Loucy (cell line): ENCODE data around the gene RNF157.

ENCODE experiments used
- H2AFZ ChIP-seq: fragments of 200-600 bp; sonication (generic); 2 replicates; pipeline ENCODE4 v1.6.0; 2016; ENCODE audit warnings: antibody characterized with exemption, mild to moderate bottlenecking, low read length, moderate library complexity
- H3F3A ChIP-seq: fragments of 200-600 bp; 2 replicates; pipeline ENCODE4 v1.6.0; 2016; ENCODE audit warnings: antibody characterized with exemption, low read depth, mild to moderate bottlenecking
- H3K27me3 ChIP-seq: fragments of 200-600 bp; sonication (generic); 2 replicates; pipeline ENCODE4 v1.6.1; 2014; ENCODE audit warnings: low read length, mild to moderate bottlenecking; ENCODE audit not compliant: insufficient read depth, poor library complexity, severe bottlenecking
- H3K36me3 ChIP-seq: fragments of 200-600 bp; sonication (generic); 2 replicates; pipeline ENCODE4 v1.6.1; 2016; ENCODE audit warnings: low read length; ENCODE audit not compliant: insufficient read depth
- H3K4me1 ChIP-seq: fragments of 200-600 bp; sonication (generic); 2 replicates; pipeline ENCODE4 v1.5.1; 2014; ENCODE audit warnings: low read length, mild to moderate bottlenecking; ENCODE audit not compliant: insufficient read depth, poor library complexity, severe bottlenecking
- H3K4me2 ChIP-seq: fragments of 200-600 bp; sonication (generic); 2 replicates; pipeline ENCODE4 v1.6.0; 2014; ENCODE audit warnings: antibody characterized with exemption, low read length, low read depth, mild to moderate bottlenecking; ENCODE audit not compliant: poor library complexity, severe bottlenecking
- H3K4me3 ChIP-seq: fragments of 200-600 bp; sonication (generic); 2 replicates; pipeline ENCODE4 v1.5.1; 2014; ENCODE audit warnings: low read length, mild to moderate bottlenecking, mixed read lengths; ENCODE audit not compliant: poor library complexity, severe bottlenecking
- H3K79me2 ChIP-seq: fragments of 200-600 bp; sonication (generic); 2 replicates; pipeline ENCODE4 v1.6.1; 2014; ENCODE audit warnings: low read length; ENCODE audit not compliant: insufficient read depth
- H3K9ac ChIP-seq: fragments of 200-600 bp; sonication (generic); 2 replicates; pipeline ENCODE4 v1.6.0; 2014; ENCODE audit warnings: mild to moderate bottlenecking, low read depth, low read length, moderate library complexity; ENCODE audit not compliant: poor library complexity, severe bottlenecking
- H3K9me2 ChIP-seq: fragments of 200-600 bp; sonication (generic); replicated peaks from 2 replicates; pipeline ENCODE4 v1.6.1; 2016; ENCODE audit warnings: low read depth, low read length, mixed read lengths
- H3K9me3 ChIP-seq: fragments of 200-600 bp; sonication (generic); 2 replicates; pipeline ENCODE4 v1.6.1; 2014; ENCODE audit warnings: mild to moderate bottlenecking, antibody characterized with exemption, low read length, low read depth; ENCODE audit not compliant: insufficient read depth
- H4K20me1 ChIP-seq: fragments of 200-600 bp; sonication (generic); 2 replicates; pipeline ENCODE4 v1.6.0; 2014; ENCODE audit warnings: antibody characterized with exemption, low read length, mild to moderate bottlenecking; ENCODE audit not compliant: insufficient read depth, poor library complexity, severe bottlenecking
- EZH2phosphoT487 ChIP-seq: fragments of 200-600 bp; IDR thresholded peaks from 2 replicates; pipeline ENCODE4 v1.6.1; 2018; ENCODE audit warnings: antibody characterized with exemption, mild to moderate bottlenecking, moderate library complexity, borderline replicate concordance
- TF ChIP-seq, protein P1 (sequence below): fragments of 200-600 bp; sonication (generic); conservative IDR thresholded peaks from 2 replicates; pipeline ENCODE4 v1.5.1; 2014; ENCODE audit warnings: mild to moderate bottlenecking, antibody characterized with exemption, low read length

The RNF157 gene

DNA sequence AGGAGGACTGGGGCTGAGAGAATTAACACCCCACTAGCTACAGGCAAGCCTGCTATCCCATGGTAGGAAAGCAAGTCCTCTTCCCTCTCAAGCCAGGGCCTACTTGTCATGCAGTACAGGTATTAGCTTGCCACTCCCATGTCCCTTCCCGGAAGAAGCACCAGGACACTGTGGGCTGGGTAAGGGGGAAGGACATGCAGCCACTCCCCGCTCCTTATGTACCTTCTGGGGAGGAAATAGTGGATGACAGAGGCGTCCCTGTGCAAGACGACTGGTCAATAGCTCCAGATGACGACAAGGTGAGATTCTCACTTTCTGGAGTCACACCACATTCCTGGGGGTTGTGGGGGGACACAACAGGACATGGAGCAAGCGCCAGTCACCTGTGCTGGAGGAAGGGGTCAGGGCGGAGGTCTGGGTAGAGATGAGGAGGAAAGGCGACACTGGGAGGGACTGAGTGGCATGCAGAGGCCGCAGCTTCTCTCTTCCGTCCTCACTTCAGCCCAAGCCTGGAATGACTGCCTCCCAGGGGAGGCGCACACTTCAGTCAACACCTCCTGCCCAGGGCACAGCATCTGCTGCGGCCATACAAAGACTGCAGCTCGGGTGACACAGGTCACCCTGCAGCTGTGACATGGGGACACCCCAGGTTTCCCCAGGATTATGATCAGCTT, 84.2 kb downstream of the RNF157 start:
- Histone ChIP-seq H3K9me2 (no peaks in the 10 kb centered on the region), H2AFZ (no peak overlapping the region), H3F3A (no peaks in the 10 kb centered on the region), H3K4me2 (no peak overlapping the region), H3K79me2 (no peaks in the 10 kb centered on the region), H3K4me3 (no peak overlapping the region), H4K20me1 (no peaks in the 10 kb centered on the region), H3K36me3 (no peaks in the 10 kb centered on the region), H3K9me3 (no peaks in the 10 kb centered on the region), H3K9ac (no peak overlapping the region), H3K4me1 (no peaks in the 10 kb centered on the region), H3K27me3 (no peaks in the 10 kb centered on the region)
- no peak for TF ChIP-seq EZH2phosphoT487
- TF ChIP-seq, protein P1, sequence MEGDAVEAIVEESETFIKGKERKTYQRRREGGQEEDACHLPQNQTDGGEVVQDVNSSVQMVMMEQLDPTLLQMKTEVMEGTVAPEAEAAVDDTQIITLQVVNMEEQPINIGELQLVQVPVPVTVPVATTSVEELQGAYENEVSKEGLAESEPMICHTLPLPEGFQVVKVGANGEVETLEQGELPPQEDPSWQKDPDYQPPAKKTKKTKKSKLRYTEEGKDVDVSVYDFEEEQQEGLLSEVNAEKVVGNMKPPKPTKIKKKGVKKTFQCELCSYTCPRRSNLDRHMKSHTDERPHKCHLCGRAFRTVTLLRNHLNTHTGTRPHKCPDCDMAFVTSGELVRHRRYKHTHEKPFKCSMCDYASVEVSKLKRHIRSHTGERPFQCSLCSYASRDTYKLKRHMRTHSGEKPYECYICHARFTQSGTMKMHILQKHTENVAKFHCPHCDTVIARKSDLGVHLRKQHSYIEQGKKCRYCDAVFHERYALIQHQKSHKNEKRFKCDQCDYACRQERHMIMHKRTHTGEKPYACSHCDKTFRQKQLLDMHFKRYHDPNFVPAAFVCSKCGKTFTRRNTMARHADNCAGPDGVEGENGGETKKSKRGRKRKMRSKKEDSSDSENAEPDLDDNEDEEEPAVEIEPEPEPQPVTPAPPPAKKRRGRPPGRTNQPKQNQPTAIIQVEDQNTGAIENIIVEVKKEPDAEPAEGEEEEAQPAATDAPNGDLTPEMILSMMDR = no peak

DNA sequence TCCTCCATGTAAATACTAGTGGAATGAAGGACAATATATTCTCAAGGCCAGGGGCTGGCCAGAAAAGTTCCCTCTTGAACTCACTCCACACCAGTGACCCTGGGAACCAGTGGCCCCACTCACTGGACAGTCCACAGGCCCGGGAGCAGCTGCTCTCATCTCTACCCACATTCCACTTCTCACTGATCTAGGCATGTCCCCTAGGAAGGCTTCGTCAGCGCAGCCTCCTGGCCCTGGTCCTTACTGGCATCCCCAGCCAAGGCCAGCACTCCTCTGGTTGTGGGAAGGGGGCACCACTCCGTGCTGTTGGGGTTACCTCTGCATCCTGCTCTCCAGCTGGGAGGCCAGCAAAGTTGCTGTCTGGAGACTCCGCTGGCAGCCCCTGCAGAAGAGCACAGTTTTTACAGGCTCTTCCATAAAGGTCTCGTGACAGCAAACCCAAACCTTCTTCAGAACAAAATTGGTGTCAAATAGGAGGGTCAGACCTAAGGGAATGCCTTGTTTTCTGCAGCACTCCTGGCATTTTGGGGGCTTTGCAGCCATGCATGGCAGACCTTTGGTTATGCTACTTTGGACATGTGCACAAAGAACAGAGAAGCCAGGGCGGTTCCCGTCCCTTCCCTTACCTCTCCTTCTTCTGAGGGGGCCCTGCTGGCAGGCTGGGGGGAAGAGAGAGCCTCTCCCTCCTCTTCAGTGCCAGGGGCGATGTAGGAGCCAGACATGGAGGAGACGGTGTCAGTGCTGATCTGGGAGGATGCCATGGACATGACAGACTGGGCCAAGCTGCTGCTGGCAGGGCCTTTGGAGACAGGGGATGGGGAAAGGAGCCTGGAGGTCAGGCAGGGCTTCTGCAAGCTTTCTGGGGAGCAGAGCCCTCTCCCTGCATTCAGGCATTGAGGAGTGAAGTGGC, 85.1 kb downstream of the RNF157 start:
- no peaks in the 10 kb centered on the region for H3K9me2 ChIP-seq
- no peak overlapping the region for H2AFZ ChIP-seq
- H3K36me3 ChIP-seq = no peaks in the 10 kb centered on the region
- no peaks in the 10 kb centered on the region for H3K27me3 ChIP-seq
- no peaks in the 10 kb centered on the region for H3K9me3 ChIP-seq
- H3K4me2 ChIP-seq = no peak overlapping the region
- H3F3A ChIP-seq = no peaks in the 10 kb centered on the region
- no peaks in the 10 kb centered on the region for H3K79me2 ChIP-seq
- H3K4me1 ChIP-seq = no peaks in the 10 kb centered on the region
- no peaks in the 10 kb centered on the region for H4K20me1 ChIP-seq
- TF ChIP-seq EZH2phosphoT487 = no peak
- no peak overlapping the region for H3K4me3 ChIP-seq
- no peak overlapping the region for H3K9ac ChIP-seq

DNA sequence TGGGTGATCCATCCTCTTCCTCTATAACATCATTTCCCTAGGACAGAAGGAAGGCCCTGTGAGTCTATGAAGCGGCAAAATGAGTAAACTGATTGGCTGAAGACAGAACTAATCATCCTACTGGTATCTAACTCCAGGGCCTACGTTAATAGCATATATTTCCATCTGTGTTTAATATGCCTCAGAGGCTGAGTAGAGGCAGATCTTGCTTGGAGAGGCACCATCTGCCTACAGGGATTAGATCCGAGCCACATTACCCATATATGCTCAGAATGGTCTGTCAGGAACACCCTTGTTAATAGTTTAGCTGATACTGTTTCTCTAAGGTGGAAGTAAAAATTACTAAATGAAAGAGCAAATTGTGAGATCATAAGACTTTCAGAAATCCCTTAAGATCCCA, 86.0 kb downstream of the RNF157 start:
- Histone ChIP-seq H3K9me3 (no peaks in the 10 kb centered on the region), H2AFZ (no peak overlapping the region), H3K9me2 (no peaks in the 10 kb centered on the region), H3K36me3 (no peaks in the 10 kb centered on the region), H3K4me3 (no peak overlapping the region), H3K4me2 (no peak overlapping the region), H3K4me1 (no peaks in the 10 kb centered on the region), H3F3A (no peaks in the 10 kb centered on the region), H4K20me1 (no peaks in the 10 kb centered on the region), H3K27me3 (no peaks in the 10 kb centered on the region), H3K9ac (no peak overlapping the region), H3K79me2 (no peaks in the 10 kb centered on the region)
- TF ChIP-seq, protein P1 = no peak
- TF ChIP-seq EZH2phosphoT487 = no peak
